Panc1 (cell line): Measurements from ENCODE around the gene ERC2. TPM values are rescaled to one million over a fixed set of nuclear protein-coding genes. Genes with fewer than 3 reads are reported as not detected.

Experiments
- ATAC-seq: fragments of 200-7000 bp; cut with Tn5 transposase; 2 replicates; pipeline ENCODE4 v1.9.1; 2020; ENCODE audit warnings: mild to moderate bottlenecking, moderate library complexity
- BruUV-seq: library from RNA; stranded (reverse); fragments of 400-500 nt; replicated peaks from 2 replicates; lab custom pipeline; 2021; lab: Mats Ljungman, UMichigan
- CTCF ChIA-PET: fragments of 300-600 bp; sonication (Branson Sonifier 250); formaldehyde crosslinking; loops from one replicate; lab custom pipeline; 2022; ENCODE audit warnings: antibody characterized with exemption; lab: Charles Lee
- POLR2A ChIA-PET: fragments of 300-600 bp; sonication (Branson Sonifier 250); formaldehyde crosslinking; loops from one replicate; lab custom pipeline; 2022; ENCODE audit warnings: antibody characterized with exemption; lab: Charles Lee
- DNase-seq: peaks from one replicate; pipeline ENCODE4 v3.0.0-alpha.2; 2010; ENCODE audit warnings: low read depth, low spot score
- H3K27ac ChIP-seq: 2 replicates; pipeline ENCODE4 v1.5.1; 2011; ENCODE audit warnings: mild to moderate bottlenecking, low read length, inconsistent platforms
- H3K27me3 ChIP-seq: fragments of 200-500 bp; sonication (Bioruptor generic); 2 replicates; pipeline ENCODE4 v1.6.0; 2014; ENCODE audit warnings: low read length, inconsistent platforms; ENCODE audit not compliant: control insufficient read depth, insufficient read depth
- H3K36me3 ChIP-seq: fragments of 200-500 bp; sonication (Bioruptor generic); 2 replicates; pipeline ENCODE4 v1.5.1; 2014; ENCODE audit warnings: inconsistent platforms, mild to moderate bottlenecking, low read length, moderate library complexity; ENCODE audit not compliant: control insufficient read depth, insufficient read depth
- H3K4me1 ChIP-seq: 2 replicates; pipeline ENCODE4 v1.5.1; 2011; ENCODE audit warnings: inconsistent platforms, mild to moderate bottlenecking, low read length, moderate library complexity; ENCODE audit not compliant: control insufficient read depth, insufficient read depth
- H3K4me3 ChIP-seq, 2 experiments: 2 replicates each; pipeline ENCODE4 v1.5.1; 2011 to 2012; ENCODE audit warnings: low read depth in 2 of 2, low read length in 2 of 2, mild to moderate bottlenecking in 2 of 2, inconsistent platforms in 1 of 2, moderate library complexity in 1 of 2
- H3K9me3 ChIP-seq: fragments of 200-500 bp; sonication (Bioruptor generic); 2 replicates; pipeline ENCODE4 v1.5.1; 2014; ENCODE audit warnings: low read depth, mild to moderate bottlenecking, inconsistent platforms, low read length, moderate library complexity; ENCODE audit not compliant: control insufficient read depth, insufficient read depth
- POLR2AphosphoS5 ChIP-seq: IDR thresholded peaks from 2 replicates; pipeline ENCODE4 v1.6.1; 2012; ENCODE audit warnings: mild to moderate bottlenecking, low read depth, low read length, moderate library complexity
- SIN3A ChIP-seq: IDR thresholded peaks from 2 replicates; pipeline ENCODE4 v1.6.1; 2012; ENCODE audit warnings: low read depth, mild to moderate bottlenecking, low read length, moderate library complexity, borderline replicate concordance; ENCODE audit not compliant: insufficient read depth
- TCF7L2 ChIP-seq: IDR thresholded peaks from 2 replicates; pipeline ENCODE4 v1.6.1; 2011; ENCODE audit warnings: mild to moderate bottlenecking, low read depth, low read length, inconsistent platforms
- in situ Hi-C: cut with HindIII; loops from 2 replicates; pipeline ENCODE4 v1.10.0; 2016; ENCODE audit warnings: low sequenced_read_pairs, low pct_unique_long_range_greater_than_20kb
- intact Hi-C: fragments of 100-400 bp; cut with micrococcal nuclease; formaldehyde crosslinking; loops from one replicate; pipeline ENCODE4 v1.10.0; 2022; ENCODE audit not compliant: unreplicated experiment
- total RNA-seq: library from RNA; stranded (reverse); gene quantifications from one replicate; pipeline ENCODE4 v1.2.1, GENCODE V29; 2021; ENCODE audit not compliant: unreplicated experiment
- TF ChIP-seq, protein P1 (sequence below): fragments of 450-650 bp; IDR thresholded peaks from 2 replicates; pipeline ENCODE4 v1.5.1; 2017; ENCODE audit warnings: mild to moderate bottlenecking
- TF ChIP-seq, protein P2 (sequence below), 2 experiments: IDR thresholded peaks; 2 replicates each; pipeline ENCODE4 v1.6.1; 2011 to 2012; ENCODE audit warnings: low read depth in 2 of 2, control low read depth in 1 of 2, low read length in 1 of 2, mild to moderate bottlenecking in 1 of 2, moderate library complexity in 1 of 2; ENCODE audit not compliant: insufficient read depth in 1 of 2

ERC2 gene
- total RNA-seq, 1 experiment from 2014 or later, result 0.33 TPM

- CTCF ChIA-PET, result no interaction called here
- BruUV-seq, result no TSS peak
- TF ChIP-seq POLR2AphosphoS5 (no peak), SIN3A (no peak), TCF7L2 (no peak)
- TF ChIP-seq, protein P1, sequence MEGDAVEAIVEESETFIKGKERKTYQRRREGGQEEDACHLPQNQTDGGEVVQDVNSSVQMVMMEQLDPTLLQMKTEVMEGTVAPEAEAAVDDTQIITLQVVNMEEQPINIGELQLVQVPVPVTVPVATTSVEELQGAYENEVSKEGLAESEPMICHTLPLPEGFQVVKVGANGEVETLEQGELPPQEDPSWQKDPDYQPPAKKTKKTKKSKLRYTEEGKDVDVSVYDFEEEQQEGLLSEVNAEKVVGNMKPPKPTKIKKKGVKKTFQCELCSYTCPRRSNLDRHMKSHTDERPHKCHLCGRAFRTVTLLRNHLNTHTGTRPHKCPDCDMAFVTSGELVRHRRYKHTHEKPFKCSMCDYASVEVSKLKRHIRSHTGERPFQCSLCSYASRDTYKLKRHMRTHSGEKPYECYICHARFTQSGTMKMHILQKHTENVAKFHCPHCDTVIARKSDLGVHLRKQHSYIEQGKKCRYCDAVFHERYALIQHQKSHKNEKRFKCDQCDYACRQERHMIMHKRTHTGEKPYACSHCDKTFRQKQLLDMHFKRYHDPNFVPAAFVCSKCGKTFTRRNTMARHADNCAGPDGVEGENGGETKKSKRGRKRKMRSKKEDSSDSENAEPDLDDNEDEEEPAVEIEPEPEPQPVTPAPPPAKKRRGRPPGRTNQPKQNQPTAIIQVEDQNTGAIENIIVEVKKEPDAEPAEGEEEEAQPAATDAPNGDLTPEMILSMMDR, result no peak
- TF ChIP-seq, protein P2, sequence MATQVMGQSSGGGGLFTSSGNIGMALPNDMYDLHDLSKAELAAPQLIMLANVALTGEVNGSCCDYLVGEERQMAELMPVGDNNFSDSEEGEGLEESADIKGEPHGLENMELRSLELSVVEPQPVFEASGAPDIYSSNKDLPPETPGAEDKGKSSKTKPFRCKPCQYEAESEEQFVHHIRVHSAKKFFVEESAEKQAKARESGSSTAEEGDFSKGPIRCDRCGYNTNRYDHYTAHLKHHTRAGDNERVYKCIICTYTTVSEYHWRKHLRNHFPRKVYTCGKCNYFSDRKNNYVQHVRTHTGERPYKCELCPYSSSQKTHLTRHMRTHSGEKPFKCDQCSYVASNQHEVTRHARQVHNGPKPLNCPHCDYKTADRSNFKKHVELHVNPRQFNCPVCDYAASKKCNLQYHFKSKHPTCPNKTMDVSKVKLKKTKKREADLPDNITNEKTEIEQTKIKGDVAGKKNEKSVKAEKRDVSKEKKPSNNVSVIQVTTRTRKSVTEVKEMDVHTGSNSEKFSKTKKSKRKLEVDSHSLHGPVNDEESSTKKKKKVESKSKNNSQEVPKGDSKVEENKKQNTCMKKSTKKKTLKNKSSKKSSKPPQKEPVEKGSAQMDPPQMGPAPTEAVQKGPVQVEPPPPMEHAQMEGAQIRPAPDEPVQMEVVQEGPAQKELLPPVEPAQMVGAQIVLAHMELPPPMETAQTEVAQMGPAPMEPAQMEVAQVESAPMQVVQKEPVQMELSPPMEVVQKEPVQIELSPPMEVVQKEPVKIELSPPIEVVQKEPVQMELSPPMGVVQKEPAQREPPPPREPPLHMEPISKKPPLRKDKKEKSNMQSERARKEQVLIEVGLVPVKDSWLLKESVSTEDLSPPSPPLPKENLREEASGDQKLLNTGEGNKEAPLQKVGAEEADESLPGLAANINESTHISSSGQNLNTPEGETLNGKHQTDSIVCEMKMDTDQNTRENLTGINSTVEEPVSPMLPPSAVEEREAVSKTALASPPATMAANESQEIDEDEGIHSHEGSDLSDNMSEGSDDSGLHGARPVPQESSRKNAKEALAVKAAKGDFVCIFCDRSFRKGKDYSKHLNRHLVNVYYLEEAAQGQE (IDR thresholded peaks at IDR 0.05; ENCODE audit: insufficient read depth in 1 of 2, low read depth in 2 of 2, low read length in 1 of 2), result no peak
- no peaks in the 10 kb centered on the region for H3K9me3 ChIP-seq
- no peak overlapping the region for H3K27ac ChIP-seq
- no peaks in the 10 kb centered on the region for H3K4me1 ChIP-seq
- ATAC-seq (no peak), DNase-seq (no peak)
- in situ Hi-C loops, result no loop called here
- H3K4me3 ChIP-seq, result no peak overlapping the region
- POLR2A ChIA-PET, result no interaction called here
- no peaks in the 10 kb centered on the region for H3K36me3 ChIP-seq
- intact Hi-C loops, result no loop called here
- no peaks in the 10 kb centered on the region for H3K27me3 ChIP-seq
Measured at GRCh38 chr3:55942868-55943267, 525.4 kb downstream of the ERC2 start.

- DNase-seq (no peak), ATAC-seq (no peak)
- Histone ChIP-seq H3K4me1 (no peaks in the 10 kb centered on the region), H3K27me3 (no peaks in the 10 kb centered on the region), H3K36me3 (no peaks in the 10 kb centered on the region), H3K27ac (no peak overlapping the region), H3K9me3 (no peaks in the 10 kb centered on the region), H3K4me3 (no peak overlapping the region)
- TF ChIP-seq, protein P1, result no peak
- no peak for TF ChIP-seq TCF7L2
- TF ChIP-seq POLR2AphosphoS5, result no peak
- no peak for TF ChIP-seq SIN3A
- TF ChIP-seq, protein P2 (IDR thresholded peaks at IDR 0.05; ENCODE audit: insufficient read depth in 1 of 2, low read depth in 2 of 2, low read length in 1 of 2), result no peak
- in situ Hi-C loops, result no loop called here
- intact Hi-C loops, result no loop called here
- POLR2A ChIA-PET, result no interaction called here
- BruUV-seq, result no TSS peak
- CTCF ChIA-PET, result no interaction called here
Measured at GRCh38 chr3:55939287-55939686, 529.0 kb downstream of the ERC2 start.
